Activated B cell treated with CpG ODN at 0.5 μM for 24 hours (primary cell): ENCODE measurements around the gene OR6M1. TPM values are rescaled to one million over a fixed set of nuclear protein-coding genes. Genes with fewer than 3 reads are reported as not detected.

Experiments
- ATAC-seq: fragments of 200-7000 bp; cut with Tn5 transposase; one replicate; pipeline ENCODE4 v1.10.0; 2021; ENCODE audit warnings: low read depth, mild to moderate bottlenecking, moderate library complexity
- CTCF ChIA-PET: fragments of 350-600 bp; sonication (Branson Sonifier 250); formaldehyde crosslinking; loops from one replicate; lab custom pipeline; 2021; ENCODE audit warnings: antibody characterized with exemption; lab: Charles Lee
- POLR2A ChIA-PET: fragments of 350-600 bp; sonication (Branson Sonifier 250); formaldehyde crosslinking; loops from one replicate; lab custom pipeline; 2021; ENCODE audit warnings: antibody characterized with exemption; lab: Charles Lee
- DNase-seq: peaks from one replicate; pipeline ENCODE4 v3.0.0; 2022
- H3K27ac Mint-ChIP-seq: one replicate; pipeline ENCODE4 v1.8.0; 2020; ENCODE audit warnings: mixed read lengths
- H3K27me3 Mint-ChIP-seq: one replicate; pipeline ENCODE4 v1.8.0; 2021; ENCODE audit warnings: mixed read lengths
- H3K36me3 Mint-ChIP-seq: one replicate; pipeline ENCODE4 v1.8.0; 2021; ENCODE audit warnings: low read depth, mixed read lengths
- H3K4me1 Mint-ChIP-seq: one replicate; pipeline ENCODE4 v1.8.0; 2021; ENCODE audit warnings: mixed read lengths
- H3K4me3 Mint-ChIP-seq: one replicate; pipeline ENCODE4 v1.8.0; 2020; ENCODE audit warnings: mild to moderate bottlenecking, mixed read lengths
- H3K9me3 Mint-ChIP-seq: one replicate; pipeline ENCODE4 v1.8.0; 2020; ENCODE audit warnings: mixed read lengths
- CTCF ChIP-seq: fragments of 200-600 bp; IDR thresholded peaks from one replicate; pipeline ENCODE4 v1.8.0; 2022; ENCODE audit warnings: antibody characterized with exemption, mild to moderate bottlenecking
- intact Hi-C: fragments of 100-400 bp; cut with micrococcal nuclease; formaldehyde crosslinking; loops from one replicate; pipeline ENCODE4 v1.15.1; 2024
- total RNA-seq: library from RNA; stranded (reverse); gene quantifications from 2 replicates; pipeline ENCODE4 v1.2.3, GENCODE V29; 2022

Gene OR6M1
- total RNA-seq = not detected in 2 replicates

DNA sequence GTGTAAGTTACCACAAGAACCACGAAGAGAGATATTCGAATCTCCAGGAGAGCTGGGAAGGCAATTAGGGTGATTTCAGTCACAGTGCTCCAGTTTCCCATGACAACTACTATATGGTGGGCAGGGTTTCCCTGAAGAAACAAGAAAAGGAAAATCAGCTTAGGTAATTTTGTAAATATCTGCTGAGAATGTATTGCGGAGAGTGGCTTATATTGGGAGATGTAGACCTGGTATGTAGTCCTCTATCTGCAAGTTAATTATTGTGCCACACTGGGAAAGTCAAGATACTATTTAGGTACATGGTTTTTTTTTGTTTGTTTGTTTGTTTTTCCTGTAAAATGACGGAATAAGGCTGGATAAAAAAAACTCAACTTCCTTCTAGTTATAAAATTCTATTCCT is at the start of gene OR6M1:
Gene OR6M1, minus strand, starts transcription at position 101 of the 400 bp plus-strand sequence. Its CDS starts 0 bp downstream, at position 101.
- Mint-ChIP-seq H3K27ac (no peak within 1 kb of the TSS), H3K4me1 (no peaks in the 10 kb centered on the region), H3K9me3 (no peaks in the 10 kb centered on the region), H3K36me3 (no peaks in the 10 kb centered on the region), H3K4me3 (no peak within 1 kb of the TSS), H3K27me3 (no peaks in the 10 kb centered on the region)
- TF ChIP-seq CTCF = no peak
- no peak for DNase-seq
- intact Hi-C loops = no loop called here
- CTCF ChIA-PET = no interaction called here
- POLR2A ChIA-PET = no interaction called here
- no peak for ATAC-seq

DNA sequence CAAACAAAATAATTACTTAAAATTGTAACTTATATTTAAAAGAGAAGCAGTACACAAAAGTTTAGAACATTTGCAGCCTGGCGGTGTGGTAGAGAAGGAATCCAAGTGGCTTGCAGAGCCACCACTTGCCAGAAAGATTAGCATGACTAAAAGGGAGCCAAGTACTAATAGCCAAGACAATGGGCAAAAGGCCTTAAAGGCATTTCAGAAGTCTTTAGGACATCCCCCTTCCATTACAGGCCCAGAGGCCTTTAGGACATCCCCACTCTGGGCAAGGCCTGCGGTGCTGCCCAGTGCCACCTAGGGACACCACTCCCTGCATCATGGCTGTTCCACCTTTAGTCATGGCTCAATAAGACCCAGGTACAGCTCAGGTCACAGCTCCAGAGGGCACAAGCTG is 46.9 kb upstream of the OR6M1 start:
- CTCF ChIA-PET = no interaction called here
- intact Hi-C loops = no loop called here
- Mint-ChIP-seq H3K36me3 (no peaks in the 10 kb centered on the region), H3K4me1 (no peaks in the 10 kb centered on the region), H3K27ac (no peak overlapping the region), H3K9me3 (peaks cover 4% of the 10 kb centered on the region), H3K27me3 (peaks cover 10% of the 10 kb centered on the region), H3K4me3 (no peak overlapping the region)
- ATAC-seq (no peak), DNase-seq (no peak)
- TF ChIP-seq CTCF = no peak
- POLR2A ChIA-PET = no interaction called here

- Mint-ChIP-seq H3K27me3 (peaks cover 10% of the 10 kb centered on the region), H3K4me1 (no peaks in the 10 kb centered on the region), H3K27ac (no peak overlapping the region), H3K9me3 (peaks cover 4% of the 10 kb centered on the region), H3K36me3 (no peaks in the 10 kb centered on the region), H3K4me3 (no peak overlapping the region)
- ChIA-PET POLR2A (no interaction called here), CTCF (no interaction called here)
- ATAC-seq = no peak
- intact Hi-C loops = no loop called here
- DNase-seq = no peak
- TF ChIP-seq CTCF = no peak
Observed at GRCh38 chr11:123852321-123852720, 46.2 kb upstream of the OR6M1 start.

DNA sequence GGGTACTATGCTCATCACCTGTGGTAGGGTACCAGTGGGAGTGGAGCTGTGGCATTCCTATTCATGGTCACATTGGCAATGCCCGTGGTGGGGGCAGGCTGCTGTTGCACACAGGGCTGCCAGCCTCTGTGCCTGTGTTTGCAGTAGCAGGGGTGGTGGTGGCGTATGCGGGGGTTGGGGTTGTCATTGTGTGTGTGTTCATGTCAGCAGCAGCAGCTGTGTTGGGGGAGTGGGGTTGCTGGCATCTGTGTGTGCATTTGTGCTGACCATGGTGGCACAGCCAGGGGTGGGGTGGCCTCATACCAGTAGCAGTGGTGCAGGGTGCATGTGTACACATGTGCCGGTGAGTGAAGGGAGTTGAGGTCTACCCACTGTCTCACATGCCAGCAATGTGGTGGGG is 45.0 kb upstream of the OR6M1 start:
- POLR2A ChIA-PET = no interaction called here
- H3K36me3 Mint-ChIP-seq = no peaks in the 10 kb centered on the region
- H3K27ac Mint-ChIP-seq = no peak overlapping the region
- peaks cover 10% of the 10 kb centered on the region for H3K27me3 Mint-ChIP-seq
- H3K9me3 Mint-ChIP-seq = no peaks in the 10 kb centered on the region
- H3K4me3 Mint-ChIP-seq = no peak overlapping the region
- CTCF ChIA-PET = no interaction called here
- no peak for DNase-seq
- H3K4me1 Mint-ChIP-seq = no peaks in the 10 kb centered on the region
- intact Hi-C loops = no loop called here
- ATAC-seq = no peak
- TF ChIP-seq CTCF = no peak

GRCh38 chr11:123841174-123841573 is 35.0 kb upstream of the OR6M1 start:
- ATAC-seq (no peak), DNase-seq (no peak)
- Mint-ChIP-seq H3K4me1 (no peaks in the 10 kb centered on the region), H3K27ac (no peak overlapping the region), H3K36me3 (no peaks in the 10 kb centered on the region), H3K27me3 (peaks cover 4% of the 10 kb centered on the region), H3K9me3 (no peaks in the 10 kb centered on the region), H3K4me3 (no peak overlapping the region)
- no peak for TF ChIP-seq CTCF
- POLR2A ChIA-PET = no interaction called here
- CTCF ChIA-PET = no interaction called here
- intact Hi-C loops = no loop called here
